ENCODE data around the gene RAET1L.

DNA sequence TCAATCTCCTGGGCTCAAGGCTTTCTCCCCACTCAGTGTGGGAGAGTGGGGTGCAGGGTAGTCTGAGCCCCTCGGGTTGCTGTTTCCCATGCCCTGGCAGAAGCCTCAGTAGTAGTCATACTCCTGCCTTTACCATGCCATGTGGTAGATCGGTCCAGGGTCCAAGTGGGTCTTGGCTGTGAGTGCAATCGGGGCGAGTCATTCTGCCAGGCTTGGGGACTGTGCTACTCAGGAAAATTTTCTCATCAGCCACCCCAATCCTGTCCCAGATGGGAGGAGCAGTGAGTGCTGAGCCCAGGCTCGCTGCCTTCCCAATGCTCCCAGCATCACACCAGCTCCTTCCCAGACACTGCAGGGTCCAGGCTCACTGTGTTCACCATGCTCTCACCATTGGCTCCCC lies 10.7 kb upstream of the RAET1L start:
- TF ChIP-seq, protein P1, sequence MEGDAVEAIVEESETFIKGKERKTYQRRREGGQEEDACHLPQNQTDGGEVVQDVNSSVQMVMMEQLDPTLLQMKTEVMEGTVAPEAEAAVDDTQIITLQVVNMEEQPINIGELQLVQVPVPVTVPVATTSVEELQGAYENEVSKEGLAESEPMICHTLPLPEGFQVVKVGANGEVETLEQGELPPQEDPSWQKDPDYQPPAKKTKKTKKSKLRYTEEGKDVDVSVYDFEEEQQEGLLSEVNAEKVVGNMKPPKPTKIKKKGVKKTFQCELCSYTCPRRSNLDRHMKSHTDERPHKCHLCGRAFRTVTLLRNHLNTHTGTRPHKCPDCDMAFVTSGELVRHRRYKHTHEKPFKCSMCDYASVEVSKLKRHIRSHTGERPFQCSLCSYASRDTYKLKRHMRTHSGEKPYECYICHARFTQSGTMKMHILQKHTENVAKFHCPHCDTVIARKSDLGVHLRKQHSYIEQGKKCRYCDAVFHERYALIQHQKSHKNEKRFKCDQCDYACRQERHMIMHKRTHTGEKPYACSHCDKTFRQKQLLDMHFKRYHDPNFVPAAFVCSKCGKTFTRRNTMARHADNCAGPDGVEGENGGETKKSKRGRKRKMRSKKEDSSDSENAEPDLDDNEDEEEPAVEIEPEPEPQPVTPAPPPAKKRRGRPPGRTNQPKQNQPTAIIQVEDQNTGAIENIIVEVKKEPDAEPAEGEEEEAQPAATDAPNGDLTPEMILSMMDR (IDR thresholded peaks at IDR 0.05; ENCODE audit: low read depth, low read length, missing input control), result no peak
- TF ChIP-seq, protein P2, sequence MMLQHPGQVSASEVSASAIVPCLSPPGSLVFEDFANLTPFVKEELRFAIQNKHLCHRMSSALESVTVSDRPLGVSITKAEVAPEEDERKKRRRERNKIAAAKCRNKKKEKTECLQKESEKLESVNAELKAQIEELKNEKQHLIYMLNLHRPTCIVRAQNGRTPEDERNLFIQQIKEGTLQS (IDR thresholded peaks at IDR 0.05), result no peak
- TF ChIP-seq, protein P3, sequence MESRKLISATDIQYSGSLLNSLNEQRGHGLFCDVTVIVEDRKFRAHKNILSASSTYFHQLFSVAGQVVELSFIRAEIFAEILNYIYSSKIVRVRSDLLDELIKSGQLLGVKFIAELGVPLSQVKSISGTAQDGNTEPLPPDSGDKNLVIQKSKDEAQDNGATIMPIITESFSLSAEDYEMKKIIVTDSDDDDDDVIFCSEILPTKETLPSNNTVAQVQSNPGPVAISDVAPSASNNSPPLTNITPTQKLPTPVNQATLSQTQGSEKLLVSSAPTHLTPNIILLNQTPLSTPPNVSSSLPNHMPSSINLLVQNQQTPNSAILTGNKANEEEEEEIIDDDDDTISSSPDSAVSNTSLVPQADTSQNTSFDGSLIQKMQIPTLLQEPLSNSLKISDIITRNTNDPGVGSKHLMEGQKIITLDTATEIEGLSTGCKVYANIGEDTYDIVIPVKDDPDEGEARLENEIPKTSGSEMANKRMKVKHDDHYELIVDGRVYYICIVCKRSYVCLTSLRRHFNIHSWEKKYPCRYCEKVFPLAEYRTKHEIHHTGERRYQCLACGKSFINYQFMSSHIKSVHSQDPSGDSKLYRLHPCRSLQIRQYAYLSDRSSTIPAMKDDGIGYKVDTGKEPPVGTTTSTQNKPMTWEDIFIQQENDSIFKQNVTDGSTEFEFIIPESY (IDR thresholded peaks at IDR 0.05), result no peak
- TF ChIP-seq GABPA (IDR thresholded peaks at IDR 0.05 in 1 of 2, conservative IDR thresholded peaks at IDR 0.05 in 1 of 2) (no peak), HNF4G (IDR thresholded peaks at IDR 0.05) (no peak), YY1 (IDR thresholded peaks at IDR 0.05) (no peak), TAF1 (conservative IDR thresholded peaks at IDR 0.05) (no peak), RAD21 (IDR thresholded peaks at IDR 0.05) (no peak), FOXA1 (IDR thresholded peaks at IDR 0.05) (no peak)
- TF ChIP-seq, protein P4, sequence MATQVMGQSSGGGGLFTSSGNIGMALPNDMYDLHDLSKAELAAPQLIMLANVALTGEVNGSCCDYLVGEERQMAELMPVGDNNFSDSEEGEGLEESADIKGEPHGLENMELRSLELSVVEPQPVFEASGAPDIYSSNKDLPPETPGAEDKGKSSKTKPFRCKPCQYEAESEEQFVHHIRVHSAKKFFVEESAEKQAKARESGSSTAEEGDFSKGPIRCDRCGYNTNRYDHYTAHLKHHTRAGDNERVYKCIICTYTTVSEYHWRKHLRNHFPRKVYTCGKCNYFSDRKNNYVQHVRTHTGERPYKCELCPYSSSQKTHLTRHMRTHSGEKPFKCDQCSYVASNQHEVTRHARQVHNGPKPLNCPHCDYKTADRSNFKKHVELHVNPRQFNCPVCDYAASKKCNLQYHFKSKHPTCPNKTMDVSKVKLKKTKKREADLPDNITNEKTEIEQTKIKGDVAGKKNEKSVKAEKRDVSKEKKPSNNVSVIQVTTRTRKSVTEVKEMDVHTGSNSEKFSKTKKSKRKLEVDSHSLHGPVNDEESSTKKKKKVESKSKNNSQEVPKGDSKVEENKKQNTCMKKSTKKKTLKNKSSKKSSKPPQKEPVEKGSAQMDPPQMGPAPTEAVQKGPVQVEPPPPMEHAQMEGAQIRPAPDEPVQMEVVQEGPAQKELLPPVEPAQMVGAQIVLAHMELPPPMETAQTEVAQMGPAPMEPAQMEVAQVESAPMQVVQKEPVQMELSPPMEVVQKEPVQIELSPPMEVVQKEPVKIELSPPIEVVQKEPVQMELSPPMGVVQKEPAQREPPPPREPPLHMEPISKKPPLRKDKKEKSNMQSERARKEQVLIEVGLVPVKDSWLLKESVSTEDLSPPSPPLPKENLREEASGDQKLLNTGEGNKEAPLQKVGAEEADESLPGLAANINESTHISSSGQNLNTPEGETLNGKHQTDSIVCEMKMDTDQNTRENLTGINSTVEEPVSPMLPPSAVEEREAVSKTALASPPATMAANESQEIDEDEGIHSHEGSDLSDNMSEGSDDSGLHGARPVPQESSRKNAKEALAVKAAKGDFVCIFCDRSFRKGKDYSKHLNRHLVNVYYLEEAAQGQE (IDR thresholded peaks at IDR 0.05), result no peak
- TF ChIP-seq, protein P5, sequence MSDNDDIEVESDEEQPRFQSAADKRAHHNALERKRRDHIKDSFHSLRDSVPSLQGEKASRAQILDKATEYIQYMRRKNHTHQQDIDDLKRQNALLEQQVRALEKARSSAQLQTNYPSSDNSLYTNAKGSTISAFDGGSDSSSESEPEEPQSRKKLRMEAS (IDR thresholded peaks at IDR 0.05), result no peak
